ENCODE results near the gene UCP2.
A peak's percentile ranks its signal among the peaks of the same experiment; 100 is the strongest.

Gene UCP2

GRCh38 chr11:73974604-73975478 is 7.8 kb downstream of the UCP2 start:
- Histone ChIP-seq H3K9me3 (ENCODE audit: insufficient read depth, low read depth, low read length) (no peaks in the 10 kb centered on the region), H3K4me1 (ENCODE audit: insufficient read depth, low read length) (no peaks in the 10 kb centered on the region), H3K36me3 (ENCODE audit: insufficient read depth, low read length) (peaks cover 58% of the 10 kb centered on the region), H3K27me3 (ENCODE audit: insufficient read depth, low read length) (no peaks in the 10 kb centered on the region), H3K4me3 (ENCODE audit: low read length) (no peak overlapping the region), H3K9ac (ENCODE audit: low read depth, low read length) (no peak overlapping the region), H3K27ac (ENCODE audit: low read depth, low read length) (no peak overlapping the region)
- WGBS, result 93% methylated on average over 13 of the region's 13 CpGs

- Histone ChIP-seq H3K9ac (ENCODE audit: low read depth, low read length) (no peak overlapping the region), H3K27ac (ENCODE audit: low read depth, low read length) (no peak overlapping the region), H3K4me3 (ENCODE audit: low read length) (no peak overlapping the region), H3K4me1 (ENCODE audit: insufficient read depth, low read length) (no peaks in the 10 kb centered on the region), H3K27me3 (ENCODE audit: insufficient read depth, low read length) (no peaks in the 10 kb centered on the region), H3K9me3 (ENCODE audit: insufficient read depth, low read depth, low read length) (no peaks in the 10 kb centered on the region), H3K36me3 (ENCODE audit: insufficient read depth, low read length) (peaks cover 39% of the 10 kb centered on the region)
- WGBS, result 89% methylated on average over 11 of the region's 11 CpGs
Observed at GRCh38 chr11:73972620-73973449, 9.8 kb downstream of the UCP2 start.

GRCh38 chr11:73972187-73972586 is 10.5 kb downstream of the UCP2 start:
- Histone ChIP-seq H3K36me3 (ENCODE audit: insufficient read depth, low read length) (peaks cover 33% of the 10 kb centered on the region), H3K9me3 (ENCODE audit: insufficient read depth, low read depth, low read length) (no peaks in the 10 kb centered on the region), H3K9ac (ENCODE audit: low read depth, low read length) (no peak overlapping the region), H3K4me1 (ENCODE audit: insufficient read depth, low read length) (no peaks in the 10 kb centered on the region), H3K27me3 (ENCODE audit: insufficient read depth, low read length) (no peaks in the 10 kb centered on the region), H3K27ac (ENCODE audit: low read depth, low read length) (no peak overlapping the region), H3K4me3 (ENCODE audit: low read length) (no peak overlapping the region)
- WGBS, result 94% methylated on average over 1 of the region's 1 CpG

GRCh38 chr11:73971175-73971719 is 11.4 kb downstream of the UCP2 start:
- H3K9ac ChIP-seq (ENCODE audit: low read depth, low read length), result no peak overlapping the region
- H3K27me3 ChIP-seq (ENCODE audit: insufficient read depth, low read length), result no peaks in the 10 kb centered on the region
- H3K4me1 ChIP-seq (ENCODE audit: insufficient read depth, low read length), result no peaks in the 10 kb centered on the region
- no peak overlapping the region for H3K27ac ChIP-seq (ENCODE audit: low read depth, low read length)
- 89% methylated on average over 6 of the region's 6 CpGs for WGBS
- no peaks in the 10 kb centered on the region for H3K9me3 ChIP-seq (ENCODE audit: insufficient read depth, low read depth, low read length)
- peaks cover 23% of the 10 kb centered on the region for H3K36me3 ChIP-seq (ENCODE audit: insufficient read depth, low read length)
- no peak overlapping the region for H3K4me3 ChIP-seq (ENCODE audit: low read length)

GRCh38 chr11:73969991-73970800 is 12.4 kb downstream of the UCP2 start:
- no peaks in the 10 kb centered on the region for H3K4me1 ChIP-seq (ENCODE audit: insufficient read depth, low read length)
- no peaks in the 10 kb centered on the region for H3K9me3 ChIP-seq (ENCODE audit: insufficient read depth, low read depth, low read length)
- peaks cover 14% of the 10 kb centered on the region for H3K36me3 ChIP-seq (ENCODE audit: insufficient read depth, low read length)
- H3K4me3 ChIP-seq (ENCODE audit: low read length), result no peak overlapping the region
- no peak overlapping the region for H3K9ac ChIP-seq (ENCODE audit: low read depth, low read length)
- H3K27me3 ChIP-seq (ENCODE audit: insufficient read depth, low read length), result no peaks in the 10 kb centered on the region
- 86% methylated on average over 13 of the region's 13 CpGs for WGBS
- H3K27ac ChIP-seq (ENCODE audit: low read depth, low read length), result no peak overlapping the region

GRCh38 chr11:73969091-73969490 is 13.6 kb downstream of the UCP2 start:
- no peak overlapping the region for H3K9ac ChIP-seq (ENCODE audit: low read depth, low read length)
- no peaks in the 10 kb centered on the region for H3K4me1 ChIP-seq (ENCODE audit: insufficient read depth, low read length)
- H3K9me3 ChIP-seq (ENCODE audit: insufficient read depth, low read depth, low read length), result no peaks in the 10 kb centered on the region
- WGBS, result 83% methylated on average over 2 of the region's 2 CpGs
- peaks cover 3% of the 10 kb centered on the region; the same call in 1 of the 2 replicates for H3K36me3 ChIP-seq (ENCODE audit: insufficient read depth, low read length)
- no peaks in the 10 kb centered on the region for H3K27me3 ChIP-seq (ENCODE audit: insufficient read depth, low read length)
- H3K4me3 ChIP-seq (ENCODE audit: low read length), result no peak overlapping the region
- H3K27ac ChIP-seq (ENCODE audit: low read depth, low read length), result no peak overlapping the region

- H3K4me3 ChIP-seq (ENCODE audit: low read length), result no peak overlapping the region
- 85% methylated on average over 15 of the region's 15 CpGs for WGBS
- H3K9me3 ChIP-seq (ENCODE audit: insufficient read depth, low read depth, low read length), result no peaks in the 10 kb centered on the region
- no peaks in the 10 kb centered on the region for H3K4me1 ChIP-seq (ENCODE audit: insufficient read depth, low read length)
- no peaks in the 10 kb centered on the region for H3K36me3 ChIP-seq (ENCODE audit: insufficient read depth, low read length)
- no peaks in the 10 kb centered on the region for H3K27me3 ChIP-seq (ENCODE audit: insufficient read depth, low read length)
- no peak overlapping the region for H3K9ac ChIP-seq (ENCODE audit: low read depth, low read length)
- no peak overlapping the region for H3K27ac ChIP-seq (ENCODE audit: low read depth, low read length)
Observed at GRCh38 chr11:73968356-73968966, 14.2 kb downstream of the UCP2 start.

GRCh38 chr11:73965764-73966121 is 16.9 kb downstream of the UCP2 start:
- Histone ChIP-seq H3K4me1 (ENCODE audit: insufficient read depth, low read length) (no peaks in the 10 kb centered on the region), H3K9me3 (ENCODE audit: insufficient read depth, low read depth, low read length) (no peaks in the 10 kb centered on the region), H3K27me3 (ENCODE audit: insufficient read depth, low read length) (no peaks in the 10 kb centered on the region), H3K27ac (ENCODE audit: low read depth, low read length) (no peak overlapping the region), H3K36me3 (ENCODE audit: insufficient read depth, low read length) (no peaks in the 10 kb centered on the region), H3K4me3 (ENCODE audit: low read length) (no peak overlapping the region), H3K9ac (ENCODE audit: low read depth, low read length) (no peak overlapping the region)
- WGBS, result 93% methylated on average over 2 of the region's 2 CpGs

GRCh38 chr11:73965076-73965763 is 17.4 kb downstream of the UCP2 start:
- peak overlapping the region; percentile 23; the same call in 1 of the 2 replicates for H3K4me3 ChIP-seq (ENCODE audit: low read length)
- H3K9ac ChIP-seq (ENCODE audit: low read depth, low read length), result no peak overlapping the region
- H3K27ac ChIP-seq (ENCODE audit: low read depth, low read length), result no peak overlapping the region
- H3K9me3 ChIP-seq (ENCODE audit: insufficient read depth, low read depth, low read length), result no peaks in the 10 kb centered on the region
- H3K4me1 ChIP-seq (ENCODE audit: insufficient read depth, low read length), result no peaks in the 10 kb centered on the region
- WGBS, result 79% methylated on average over 10 of the region's 10 CpGs
- H3K36me3 ChIP-seq (ENCODE audit: insufficient read depth, low read length), result no peaks in the 10 kb centered on the region
- no peaks in the 10 kb centered on the region for H3K27me3 ChIP-seq (ENCODE audit: insufficient read depth, low read length)

- Histone ChIP-seq H3K4me1 (ENCODE audit: insufficient read depth, low read length) (no peaks in the 10 kb centered on the region), H3K9me3 (ENCODE audit: insufficient read depth, low read depth, low read length) (no peaks in the 10 kb centered on the region), H3K9ac (ENCODE audit: low read depth, low read length) (no peak overlapping the region), H3K27ac (ENCODE audit: low read depth, low read length) (no peak overlapping the region), H3K4me3 (ENCODE audit: low read length) (no peak overlapping the region), H3K27me3 (ENCODE audit: insufficient read depth, low read length) (no peaks in the 10 kb centered on the region), H3K36me3 (ENCODE audit: insufficient read depth, low read length) (no peaks in the 10 kb centered on the region)
- 91% methylated on average over 7 of the region's 8 CpGs for WGBS
Observed at GRCh38 chr11:73963861-73964260, 18.8 kb downstream of the UCP2 start.
